GM21825 (cell line): ENCODE results near the gene CD27.
A peak's percentile ranks its signal among the peaks of the same experiment; 100 is the strongest.
"Not testable (repeated sequence)": the region's sequence is repeated elsewhere in the genome, so short reads cannot be mapped to it uniquely, and the experiment has no call there.

Experiments
- ATAC-seq: cut with Tn5 transposase; IDR thresholded peaks from one replicate; pipeline ENCODE4 v1.9.1; 2021; ENCODE audit warnings: mild to moderate bottlenecking, moderate library complexity; ENCODE audit not compliant: unreplicated experiment

The CD27 gene

DNA sequence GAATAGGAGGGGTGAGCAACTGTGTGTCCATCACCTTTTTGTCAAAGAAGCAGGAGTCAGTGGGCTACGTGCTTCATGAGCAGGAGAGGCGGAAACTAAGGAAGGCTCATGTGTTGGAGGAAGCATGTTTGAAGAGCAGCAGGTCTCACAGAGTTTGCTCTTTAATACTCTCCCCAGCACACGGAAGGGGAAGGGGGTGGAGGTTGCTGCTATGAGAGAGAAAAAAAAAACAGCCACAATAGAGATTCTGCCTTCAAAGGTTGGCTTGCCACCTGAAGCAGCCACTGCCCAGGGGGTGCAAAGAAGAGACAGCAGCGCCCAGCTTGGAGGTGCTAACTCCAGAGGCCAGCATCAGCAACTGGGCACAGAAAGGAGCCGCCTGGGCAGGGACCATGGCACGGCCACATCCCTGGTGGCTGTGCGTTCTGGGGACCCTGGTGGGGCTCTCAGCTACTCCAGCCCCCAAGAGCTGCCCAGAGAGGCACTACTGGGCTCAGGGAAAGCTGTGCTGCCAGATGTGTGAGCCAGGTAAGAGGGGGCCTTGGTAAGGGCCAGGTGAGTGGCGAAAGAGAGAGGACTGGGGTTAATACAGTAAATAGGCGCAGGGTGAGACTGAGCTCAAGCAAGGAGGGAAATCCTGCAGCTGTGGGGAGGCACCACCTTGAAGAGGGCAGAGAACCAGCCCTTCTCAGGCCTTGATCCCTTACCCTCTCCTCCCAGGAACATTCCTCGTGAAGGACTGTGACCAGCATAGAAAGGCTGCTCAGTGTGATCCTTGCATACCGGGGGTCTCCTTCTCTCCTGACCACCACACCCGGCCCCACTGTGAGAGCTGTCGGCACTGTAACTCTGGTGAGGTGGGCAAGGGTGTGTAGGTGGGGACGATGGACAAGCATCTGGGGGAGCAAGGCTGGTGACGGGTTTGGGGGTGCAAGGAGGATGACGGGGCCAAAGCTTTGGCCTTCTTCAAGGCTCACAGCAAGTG, at the start of gene CD27:
Gene CD27, plus strand, starts transcription at position 252 of the 985 bp plus-strand sequence. Its CDS starts 141 bp downstream, at position 393.
- no peak for ATAC-seq

- no peak for ATAC-seq
Measured at GRCh38 chr12:6396031-6396430, 48.7 kb upstream of the CD27 start.

- no peak for ATAC-seq
Measured at GRCh38 chr12:6399884-6400644, 44.7 kb upstream of the CD27 start.

- ATAC-seq, result no peak
Measured at GRCh38 chr12:6404390-6404789, 40.4 kb upstream of the CD27 start.

- ATAC-seq, result no peak
Measured at GRCh38 chr12:6405963-6406362, 38.8 kb upstream of the CD27 start.

GRCh38 chr12:6407236-6407954, 37.4 kb upstream of the CD27 start:
- no peak for ATAC-seq

DNA sequence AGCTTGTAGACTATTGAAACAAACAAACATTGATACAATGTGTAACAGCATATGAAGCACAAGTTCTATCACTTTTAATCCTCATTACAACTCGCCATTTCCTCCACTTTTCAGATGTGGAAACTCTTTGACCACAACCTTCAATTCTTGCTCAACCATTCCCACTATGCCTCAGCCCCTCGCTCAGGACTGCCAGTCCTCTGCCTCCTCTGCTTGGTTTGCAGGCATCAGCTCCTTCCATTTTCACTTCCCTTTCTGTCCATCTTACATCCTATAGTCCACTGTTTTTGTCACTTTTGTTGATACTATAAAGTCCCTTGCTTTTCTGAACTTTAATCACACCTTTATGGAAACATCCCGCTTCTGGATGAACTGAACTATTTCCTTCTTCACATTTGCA, 28.2 kb upstream of the CD27 start:
- no peak for ATAC-seq

DNA sequence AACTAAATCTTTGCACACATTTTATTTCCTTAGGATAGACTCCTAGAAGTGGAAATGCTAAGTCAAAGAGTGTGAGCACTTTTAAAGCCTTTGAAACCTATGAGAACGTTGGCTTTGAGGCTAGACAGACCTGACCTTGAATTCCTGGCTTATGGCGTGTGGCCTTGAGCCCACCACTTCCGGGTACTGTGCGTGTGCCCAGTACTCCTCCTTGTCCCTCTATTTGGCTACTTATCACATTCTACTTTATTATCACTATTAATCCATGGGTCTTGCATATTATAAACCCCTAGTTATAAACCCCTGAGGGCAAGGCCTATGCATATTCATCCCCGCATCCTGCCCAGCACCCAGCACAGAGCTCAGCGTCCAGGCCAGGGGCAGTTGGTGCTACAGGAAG, 26.0 kb upstream of the CD27 start:
- ATAC-seq, result no peak

DNA sequence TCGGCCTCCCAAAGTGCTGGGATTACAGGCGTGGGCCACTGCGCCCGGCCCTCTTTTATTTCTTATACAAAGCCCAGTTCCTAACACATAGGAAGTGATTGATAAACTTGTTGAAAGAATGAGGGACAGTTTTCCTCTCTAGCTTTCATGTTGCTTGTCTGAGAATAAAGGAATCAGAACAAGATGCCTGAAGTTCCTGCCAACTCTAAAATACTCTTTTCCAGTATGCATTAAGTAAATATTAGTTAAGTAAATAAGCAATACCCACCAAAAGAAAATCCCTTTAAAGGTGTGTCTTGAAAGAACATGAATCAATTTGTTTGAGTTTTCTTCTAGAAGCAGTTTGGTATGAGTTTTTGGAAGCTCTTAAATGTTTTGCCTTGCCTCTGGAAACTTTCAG, 24.4 kb upstream of the CD27 start:
- no peak for ATAC-seq

DNA sequence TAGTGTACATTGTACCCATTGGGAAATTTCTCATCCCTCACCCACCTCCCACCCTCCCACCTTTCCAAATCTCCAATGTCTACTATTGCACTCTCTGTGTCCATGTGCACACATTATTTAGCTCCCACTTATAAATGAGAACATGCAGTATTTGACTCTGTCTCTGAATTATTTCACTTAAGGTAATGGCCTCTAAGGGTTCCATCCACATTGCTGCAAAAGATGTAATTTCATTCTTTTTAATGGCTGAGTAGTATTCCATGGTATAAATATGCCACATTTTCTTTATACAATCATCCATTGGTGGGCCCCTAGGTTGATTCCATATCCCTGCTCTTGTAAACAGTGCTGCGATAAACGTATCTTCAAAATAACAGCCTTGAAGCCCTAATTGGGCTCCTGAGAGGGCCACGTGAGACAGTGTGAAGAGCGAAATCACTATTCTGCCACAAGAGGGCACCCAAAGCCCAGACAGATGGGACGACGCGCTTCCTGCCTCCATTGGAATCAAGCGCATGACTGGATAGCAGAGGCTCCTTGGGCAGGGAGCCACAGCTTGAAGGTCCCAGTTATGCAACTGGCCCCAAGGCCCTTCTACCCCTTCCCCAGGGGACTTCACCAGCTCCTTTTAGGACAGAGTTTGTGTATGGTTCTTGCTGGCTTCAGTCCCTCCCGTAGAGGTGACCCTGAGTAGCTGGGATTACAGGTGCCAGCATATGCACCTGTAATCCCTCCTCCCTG, 21.3 kb upstream of the CD27 start:
- ATAC-seq, result peak; percentile 33

- no peak for ATAC-seq
Measured at GRCh38 chr12:6424008-6424347, 20.8 kb upstream of the CD27 start.

GRCh38 chr12:6424866-6425265, 19.9 kb upstream of the CD27 start:
- ATAC-seq, result no peak

GRCh38 chr12:6425590-6426531, 18.9 kb upstream of the CD27 start:
- ATAC-seq, result no peak

DNA sequence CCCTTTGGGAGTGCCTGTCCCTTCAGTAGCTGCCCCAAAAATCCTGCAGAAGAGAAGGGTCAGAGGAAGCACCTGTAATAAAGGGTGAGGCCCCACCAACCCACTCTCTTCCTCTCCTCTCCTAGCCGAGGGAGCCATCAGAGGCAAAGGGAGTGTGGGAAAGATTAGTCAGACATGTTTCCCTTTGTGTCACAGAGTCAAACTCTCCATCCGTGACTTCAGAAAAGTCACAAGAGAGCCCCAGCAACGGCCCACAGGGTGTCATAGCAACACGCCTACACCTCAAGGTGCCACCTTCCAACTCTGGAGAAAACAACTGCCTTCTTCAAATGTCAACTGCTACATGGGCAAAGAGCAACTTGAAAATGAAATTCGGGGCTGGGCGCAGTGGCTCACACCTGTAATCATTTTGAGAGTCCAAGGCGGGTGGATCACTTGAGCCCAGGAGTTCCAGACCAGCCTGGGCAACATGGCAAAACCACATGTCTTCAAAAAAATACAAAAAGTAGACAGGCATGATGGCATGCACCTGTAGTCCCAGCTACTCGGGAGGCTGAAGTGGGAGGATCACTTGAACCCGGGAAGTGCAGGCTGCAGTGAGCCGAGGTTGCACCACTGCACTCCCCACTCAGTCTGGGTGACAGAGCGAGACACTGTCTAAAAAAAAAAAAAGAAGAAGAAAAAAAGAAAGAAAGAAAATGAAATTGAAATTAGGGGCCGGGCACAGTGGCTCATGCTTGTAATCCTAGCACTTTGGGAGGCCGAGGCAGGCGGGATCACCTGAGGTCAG, 17.7 kb upstream of the CD27 start:
- peak; percentile 59 for ATAC-seq

DNA sequence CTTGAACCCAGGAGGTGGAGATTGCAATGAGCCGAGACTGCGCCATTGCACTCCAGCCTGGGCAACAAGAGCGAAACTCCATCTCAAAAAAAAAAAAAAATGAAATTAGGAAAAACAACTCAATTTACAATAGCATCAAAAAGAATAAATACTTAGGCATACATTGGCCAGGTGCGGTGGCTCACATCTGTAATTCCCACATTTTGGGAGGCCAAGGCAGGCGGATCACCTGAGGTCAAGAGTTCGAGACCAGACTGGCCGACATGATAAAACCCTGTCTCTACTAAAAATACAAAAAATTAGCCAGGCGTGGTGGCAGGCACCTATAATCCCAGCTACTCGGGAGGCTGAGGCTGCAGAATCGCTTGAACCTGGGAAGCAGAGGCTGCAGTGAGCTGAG, 17.0 kb upstream of the CD27 start:
- not testable (repeated sequence) for ATAC-seq

DNA sequence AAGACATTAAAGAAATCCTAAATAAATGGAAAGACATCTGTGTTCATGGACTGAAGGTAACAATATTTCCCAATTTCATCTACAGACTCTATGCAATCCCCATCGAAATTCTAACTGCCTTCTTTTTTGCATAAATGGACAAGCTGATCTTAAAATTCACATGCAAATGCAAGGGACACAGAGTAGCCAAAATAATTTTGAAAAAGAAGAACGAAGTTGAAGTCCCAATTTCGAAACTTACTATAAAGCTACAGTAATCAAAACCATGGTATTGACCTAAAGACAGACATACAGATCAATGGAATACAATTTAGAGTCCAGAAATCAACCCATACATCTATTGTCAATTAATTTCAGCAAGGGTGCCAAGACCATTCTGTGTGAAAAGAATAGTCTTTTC, 16.4 kb upstream of the CD27 start:
- no peak for ATAC-seq

DNA sequence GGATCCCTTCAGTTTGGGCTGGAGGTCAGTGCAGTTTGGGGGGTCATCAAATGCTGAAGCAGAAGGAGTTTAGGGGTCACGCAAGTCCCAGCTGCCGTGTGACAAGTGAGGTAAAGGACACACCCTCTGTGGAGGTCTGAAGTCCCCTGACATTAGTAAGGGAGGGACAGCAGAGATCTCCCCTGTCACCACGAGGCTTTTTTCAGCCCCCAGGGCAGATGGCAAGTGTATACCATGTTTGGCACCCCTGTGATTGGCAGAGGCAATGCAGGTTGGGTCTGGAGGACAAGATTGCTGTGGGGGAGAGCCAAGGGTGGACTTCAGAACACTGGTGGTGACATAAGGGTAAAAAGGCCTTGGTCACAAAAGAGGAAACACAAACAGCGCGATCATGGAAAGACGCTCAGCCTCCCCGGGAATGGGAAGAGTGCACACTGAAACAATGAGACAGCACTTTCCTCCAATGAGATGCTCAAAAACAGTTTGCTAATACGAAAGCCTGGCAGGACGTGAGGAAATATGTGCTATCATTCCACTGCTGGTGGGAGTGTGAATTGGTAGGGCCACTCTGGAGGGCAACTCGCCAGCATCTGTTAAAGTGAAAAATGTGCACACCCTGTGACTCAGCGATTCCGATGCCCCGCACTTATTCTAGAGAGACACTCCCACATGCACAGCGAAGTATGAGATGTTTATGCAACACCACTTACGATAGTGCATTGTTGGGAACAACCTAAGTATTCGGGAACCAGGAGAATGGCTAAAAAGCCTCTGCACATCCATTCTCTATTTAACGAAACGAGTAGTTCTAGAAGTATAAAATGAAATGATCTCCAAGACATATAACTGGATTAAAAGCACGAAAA, 14.4 kb upstream of the CD27 start:
- no peak for ATAC-seq

GRCh38 chr12:6432991-6433390, 11.8 kb upstream of the CD27 start:
- ATAC-seq, result no peak
